CD4-positive, alpha-beta T cell treated with Interleukin-1 beta for 1 hour (primary cell): ENCODE data around the gene DLX3.
A peak's percentile ranks its signal among the peaks of the same experiment; 100 is the strongest.
"Not testable (repeated sequence)": the region's sequence is repeated elsewhere in the genome, so short reads cannot be mapped to it uniquely, and the experiment has no call there.

Source experiments
- DNase-seq, 2 donors: peaks; one replicate each; pipeline ENCODE4 v3.0.0-alpha.2; 2020 to 2022

The DLX3 gene

GRCh38 chr17:49995055-49995738 lies at the start of gene DLX3:
Gene DLX3, minus strand, starts transcription at chr17:49995224. Its CDS starts 226 bp downstream, at chr17:49994998.
- no peak for DNase-seq

- no peak for DNase-seq
These were observed 49.5 kb upstream of the DLX3 start for GRCh38 chr17:50044483-50044882.

GRCh38 chr17:50043290-50044148 lies 48.5 kb upstream of the DLX3 start:
- no peak for DNase-seq

- no peak for DNase-seq
These were observed 47.2 kb upstream of the DLX3 start for GRCh38 chr17:50042211-50042610.

- not testable (repeated sequence) for DNase-seq
These were observed 45.5 kb upstream of the DLX3 start for GRCh38 chr17:50040496-50040895.

- DNase-seq = no peak
These were observed 44.0 kb upstream of the DLX3 start for GRCh38 chr17:50039058-50039457.

- DNase-seq = no peak
These were observed 42.5 kb upstream of the DLX3 start for GRCh38 chr17:50037321-50038107.

- no peak for DNase-seq
These were observed 41.6 kb upstream of the DLX3 start for GRCh38 chr17:50036455-50037261.

GRCh38 chr17:50035945-50036344 lies 40.9 kb upstream of the DLX3 start:
- no peak for DNase-seq

GRCh38 chr17:50035421-50035879 lies 40.4 kb upstream of the DLX3 start:
- DNase-seq = no peak

- DNase-seq = no peak
These were observed 39.7 kb upstream of the DLX3 start for GRCh38 chr17:50034498-50035364.

GRCh38 chr17:50033316-50033715 lies 38.3 kb upstream of the DLX3 start:
- no peak for DNase-seq

GRCh38 chr17:50029185-50029584 lies 34.2 kb upstream of the DLX3 start:
- DNase-seq = no peak

- no peak for DNase-seq
These were observed 33.7 kb upstream of the DLX3 start for GRCh38 chr17:50028736-50029120.

- DNase-seq = no peak
These were observed 33.1 kb upstream of the DLX3 start for GRCh38 chr17:50027881-50028735.

GRCh38 chr17:50027172-50027880 lies 32.3 kb upstream of the DLX3 start:
- DNase-seq = peak in 1 of 2 donors; percentile 11

GRCh38 chr17:50026837-50027171 lies 31.8 kb upstream of the DLX3 start:
- peak; percentile 72 to 80 for DNase-seq

GRCh38 chr17:50026046-50026675 lies 31.1 kb upstream of the DLX3 start:
- no peak for DNase-seq

- no peak for DNase-seq
These were observed 29.8 kb upstream of the DLX3 start for GRCh38 chr17:50024808-50025207.
